Suprapubic skin (tissue), 3 donors: Measurements from ENCODE around the gene MOB3B.

Experiments
- CTCF ChIP-seq, 2 donors: fragments of 200-600 bp in 1 of 2; fragments of 450-650 bp in 1 of 2; sonication (generic) in 1 of 2; IDR thresholded peaks; one replicate each; pipeline ENCODE4 v1.5.1; 2016 to 2019; ENCODE audit warnings: antibody characterized with exemption in 2 of 2, mild to moderate bottlenecking in 1 of 2, moderate library complexity in 1 of 2
- POLR2A ChIP-seq, 2 donors: fragments of 450-650 bp; IDR thresholded peaks; one replicate each; pipeline ENCODE4 v1.6.1; 2017; ENCODE audit warnings: antibody characterized with exemption in 2 of 2, mild to moderate bottlenecking in 2 of 2, moderate library complexity in 2 of 2

- no peak for TF ChIP-seq CTCF (IDR thresholded peaks at IDR 0.05)
- TF ChIP-seq POLR2A (IDR thresholded peaks at IDR 0.05) = no peak
These were observed 59.2 kb downstream of the MOB3B start for GRCh38 chr9:27470291-27470856.
